A673 (cell line): Measurements from ENCODE around the gene RPS8. TPM values are rescaled to one million over a fixed set of nuclear protein-coding genes. Genes with fewer than 3 reads are reported as not detected.
A peak's percentile ranks its signal among the peaks of the same experiment; 100 is the strongest.

Source experiments
- BruUV-seq: library from RNA; stranded (reverse); fragments of 400-500 nt; replicated peaks from 2 replicates; lab custom pipeline; 2021; lab: Mats Ljungman, UMichigan
- CTCF ChIA-PET: fragments of 300-600 bp; sonication (Branson Sonifier 250); formaldehyde crosslinking; loops from one replicate; lab custom pipeline; 2022; ENCODE audit warnings: antibody characterized with exemption; lab: Charles Lee
- POLR2A ChIA-PET: fragments of 300-600 bp; sonication (Branson Sonifier 250); formaldehyde crosslinking; loops from one replicate; lab custom pipeline; 2022; ENCODE audit warnings: antibody characterized with exemption; ENCODE audit not compliant: low non-redundant PET; lab: Charles Lee
- DNase-seq: peaks from one replicate; pipeline ENCODE4 v3.0.0-alpha.2; 2015; ENCODE audit warnings: low spot score
- H3K27ac ChIP-seq: fragments of 200-600 bp; sonication (generic); 2 replicates; pipeline ENCODE4 v1.5.1; 2016; ENCODE audit warnings: mixed run types, low read depth, mild to moderate bottlenecking, mixed read lengths, antibody characterized with exemption, low read length; ENCODE audit not compliant: poor library complexity, severe bottlenecking
- H3K27me3 ChIP-seq: fragments of 200-600 bp; sonication (generic); replicated peaks from 2 replicates; pipeline ENCODE4 v1.6.1; 2017; ENCODE audit warnings: mixed run types, low read depth, mild to moderate bottlenecking, mixed read lengths, antibody characterized with exemption, low read length; ENCODE audit not compliant: insufficient read depth, poor library complexity
- H3K36me3 ChIP-seq: fragments of 200-600 bp; sonication (generic); 2 replicates; pipeline ENCODE4 v1.6.1; 2016; ENCODE audit warnings: mixed run types, mild to moderate bottlenecking, mixed read lengths, antibody characterized with exemption, low read length; ENCODE audit not compliant: insufficient read depth, poor library complexity, severe bottlenecking
- H3K4me1 ChIP-seq: fragments of 200-600 bp; sonication (generic); 2 replicates; pipeline ENCODE4 v1.6.1; 2017; ENCODE audit warnings: mixed run types, mild to moderate bottlenecking, mixed read lengths, antibody characterized with exemption, low read length; ENCODE audit not compliant: insufficient read depth, poor library complexity, severe bottlenecking
- H3K4me3 ChIP-seq: fragments of 200-600 bp; sonication (generic); 2 replicates; pipeline ENCODE4 v1.5.1; 2016; ENCODE audit warnings: low read depth, mixed run types, mild to moderate bottlenecking, mixed read lengths, low read length; ENCODE audit not compliant: poor library complexity, severe bottlenecking
- H3K9me3 ChIP-seq: fragments of 200-600 bp; sonication (generic); 2 replicates; pipeline ENCODE4 v1.6.1; 2016; ENCODE audit warnings: mixed run types, low read depth, mild to moderate bottlenecking, mixed read lengths, antibody characterized with exemption, low read length; ENCODE audit not compliant: poor library complexity, severe bottlenecking
- EZH2 ChIP-seq: fragments of 200-600 bp; sonication (generic); IDR thresholded peaks from 2 replicates; pipeline ENCODE4 v1.6.1; 2017; ENCODE audit warnings: borderline replicate concordance, low read depth, mild to moderate bottlenecking, mixed read lengths, antibody characterized with exemption, low read length; ENCODE audit not compliant: poor library complexity, severe bottlenecking
- intact Hi-C: fragments of 100-400 bp; cut with micrococcal nuclease; formaldehyde crosslinking; loops from one replicate; pipeline ENCODE4 v1.10.0; 2022; ENCODE audit not compliant: unreplicated experiment
- total RNA-seq: library from RNA; stranded (reverse); gene quantifications from 2 replicates; pipeline ENCODE4 v1.2.3, GENCODE V29; 2021
- TF ChIP-seq, protein P1 (sequence below): fragments of 300-800, 200-600 bp; sonication (generic); conservative IDR thresholded peaks from 2 replicates; pipeline ENCODE4 v1.5.1; 2017; ENCODE audit warnings: low read depth, mild to moderate bottlenecking, antibody characterized with exemption, low read length, moderate library complexity, mixed read lengths

RPS8 gene
- total RNA-seq, 1 experiment from 2014 or later, result 1,734 TPM

DNA sequence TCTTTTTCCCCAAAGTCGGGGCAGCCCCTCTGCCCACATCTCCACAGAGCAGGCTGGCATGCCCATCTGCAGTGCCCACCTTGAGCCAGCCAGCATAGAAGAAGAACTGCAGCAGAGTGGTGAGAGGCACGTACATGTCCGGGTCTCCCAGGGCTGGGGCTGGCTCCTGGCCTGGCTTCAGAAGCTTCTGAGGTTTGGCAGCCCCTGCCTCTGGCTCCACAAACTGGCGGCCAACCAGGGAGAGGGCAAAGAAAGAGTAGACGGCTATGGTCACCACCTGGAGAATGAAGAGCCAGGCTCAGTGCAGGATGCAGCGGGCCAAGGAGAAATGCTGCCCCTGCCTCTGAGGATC is 9.7 kb downstream of the RPS8 start:
- no peak overlapping the region for H3K4me3 ChIP-seq
- peaks cover 12% of the 10 kb centered on the region for H3K4me1 ChIP-seq
- H3K9me3 ChIP-seq, result no peaks in the 10 kb centered on the region
- peaks cover 23% of the 10 kb centered on the region for H3K36me3 ChIP-seq
- ChIA-PET POLR2A (no interaction called here), CTCF (no interaction called here)
- no peak overlapping the region for H3K27ac ChIP-seq
- DNase-seq, result no peak
- TF ChIP-seq, protein P1, sequence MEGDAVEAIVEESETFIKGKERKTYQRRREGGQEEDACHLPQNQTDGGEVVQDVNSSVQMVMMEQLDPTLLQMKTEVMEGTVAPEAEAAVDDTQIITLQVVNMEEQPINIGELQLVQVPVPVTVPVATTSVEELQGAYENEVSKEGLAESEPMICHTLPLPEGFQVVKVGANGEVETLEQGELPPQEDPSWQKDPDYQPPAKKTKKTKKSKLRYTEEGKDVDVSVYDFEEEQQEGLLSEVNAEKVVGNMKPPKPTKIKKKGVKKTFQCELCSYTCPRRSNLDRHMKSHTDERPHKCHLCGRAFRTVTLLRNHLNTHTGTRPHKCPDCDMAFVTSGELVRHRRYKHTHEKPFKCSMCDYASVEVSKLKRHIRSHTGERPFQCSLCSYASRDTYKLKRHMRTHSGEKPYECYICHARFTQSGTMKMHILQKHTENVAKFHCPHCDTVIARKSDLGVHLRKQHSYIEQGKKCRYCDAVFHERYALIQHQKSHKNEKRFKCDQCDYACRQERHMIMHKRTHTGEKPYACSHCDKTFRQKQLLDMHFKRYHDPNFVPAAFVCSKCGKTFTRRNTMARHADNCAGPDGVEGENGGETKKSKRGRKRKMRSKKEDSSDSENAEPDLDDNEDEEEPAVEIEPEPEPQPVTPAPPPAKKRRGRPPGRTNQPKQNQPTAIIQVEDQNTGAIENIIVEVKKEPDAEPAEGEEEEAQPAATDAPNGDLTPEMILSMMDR, result no peak
- TF ChIP-seq EZH2, result no peak
- no TSS peak for BruUV-seq
- intact Hi-C loops, result loop anchor here (5.0 kb wide), 1 partner anchor 227 kb away; the partner anchor contains the start of genes HECTD3 and UROD
- H3K27me3 ChIP-seq, result no peaks in the 10 kb centered on the region

DNA sequence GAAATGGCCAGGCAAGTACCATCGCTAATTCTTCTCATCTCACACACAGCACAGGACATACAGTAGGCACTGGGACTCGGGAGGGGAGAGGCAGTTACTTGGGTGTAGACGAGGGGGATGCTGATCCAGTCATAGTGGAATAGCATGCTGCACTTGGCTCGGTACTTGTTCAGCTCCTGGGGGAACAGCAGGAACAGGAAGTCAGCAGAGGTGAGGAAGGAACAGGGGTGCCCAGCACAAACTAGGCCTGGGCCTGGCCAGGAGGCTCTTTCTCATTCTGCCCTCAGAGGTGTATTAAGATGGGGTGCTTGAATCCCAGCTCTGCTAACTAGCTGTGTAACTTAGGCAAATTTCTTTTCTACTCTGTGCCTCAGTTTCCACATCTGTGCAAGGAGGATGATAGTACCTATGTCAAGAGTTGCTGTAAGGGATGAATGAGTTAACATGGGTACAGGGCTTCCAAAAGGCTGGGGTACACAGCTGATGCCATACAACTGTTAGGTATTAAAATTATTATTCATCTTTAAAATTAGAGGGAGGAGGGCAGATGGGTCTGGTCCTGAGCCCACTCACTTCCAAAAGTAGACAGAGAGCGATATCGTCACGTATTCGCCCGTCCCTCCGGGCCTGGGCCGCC is 10.3 kb downstream of the RPS8 start:
- no peak for TF ChIP-seq EZH2
- TF ChIP-seq, protein P1, result no peak
- Histone ChIP-seq H3K4me3 (peak overlapping the region; percentile 41), H3K4me1 (peaks cover 12% of the 10 kb centered on the region), H3K36me3 (peaks cover 16% of the 10 kb centered on the region), H3K9me3 (no peaks in the 10 kb centered on the region), H3K27me3 (no peaks in the 10 kb centered on the region), H3K27ac (no peak overlapping the region)
- no TSS peak for BruUV-seq
- no peak for DNase-seq
- intact Hi-C loops, result loop anchor here (5.0 kb wide), 1 partner anchor 227 kb away; the partner anchor contains the start of genes HECTD3 and UROD
- ChIA-PET POLR2A (no interaction called here), CTCF (no interaction called here)

DNA sequence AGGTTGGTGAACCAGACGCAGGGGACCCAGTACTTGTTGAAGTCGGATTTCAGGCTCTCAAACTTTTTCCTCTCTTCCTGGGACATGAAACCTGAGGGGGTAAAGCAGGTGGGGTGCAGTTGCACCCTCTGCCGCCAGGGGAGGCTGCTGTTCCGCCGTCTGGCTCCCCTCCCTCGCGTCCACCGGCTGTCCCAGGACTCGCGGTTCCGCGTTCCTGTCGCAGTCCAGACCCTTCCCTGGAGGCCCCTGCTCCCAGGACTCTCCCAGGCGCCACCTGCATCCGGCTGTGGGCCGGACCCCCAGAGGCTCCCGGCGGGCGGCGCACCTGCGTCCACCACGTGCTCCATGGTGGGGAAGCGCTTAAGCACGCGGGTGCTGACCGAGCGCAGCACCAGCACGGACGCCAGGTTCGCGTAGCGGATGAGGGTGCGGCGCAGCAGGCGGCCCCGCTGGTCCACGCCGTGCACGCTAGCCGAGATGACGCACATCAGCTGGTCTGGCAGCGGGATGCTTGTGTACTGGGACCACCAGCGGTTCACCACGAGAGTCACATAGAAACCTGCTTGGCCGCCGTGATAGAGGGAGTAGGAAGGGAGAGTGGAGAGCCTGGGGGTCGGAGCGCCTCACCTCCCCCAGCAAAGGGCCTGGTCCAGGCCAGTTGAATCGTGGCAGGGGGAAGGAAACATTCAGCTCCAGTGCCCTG is 10.9 kb downstream of the RPS8 start:
- POLR2A ChIA-PET, result interaction anchor here (0.5 kb wide), 1 partner anchor 735 kb away, joined by 5 read pairs; no protein-coding TSS in a partner anchor
- intact Hi-C loops, result loop anchor here (5.0 kb wide), 1 partner anchor 226 kb away; the partner anchor contains the start of genes HECTD3 and UROD

More for the DNA sequence above, 10.9 kb downstream of the RPS8 start:
- no peak for TF ChIP-seq EZH2
- TF ChIP-seq, protein P1, result peak; percentile 98
- BruUV-seq, result no TSS peak
- no peaks in the 10 kb centered on the region for H3K27me3 ChIP-seq
- peak overlapping the region; percentile 41 for H3K4me3 ChIP-seq
- peak; percentile 81 for DNase-seq
- CTCF ChIA-PET, result interaction anchor here (0.7 to 1.3 kb wide), 2 partner anchors 14 to 514 kb away, joined by 3 read pairs; partner anchors contain the start of gene PLK3
- H3K36me3 ChIP-seq, result peaks cover 10% of the 10 kb centered on the region
- no peak overlapping the region for H3K27ac ChIP-seq
- H3K9me3 ChIP-seq, result no peaks in the 10 kb centered on the region
- peaks cover 12% of the 10 kb centered on the region for H3K4me1 ChIP-seq
